Measurements from ENCODE around the gene ATP6V1C2. TPM values are rescaled to one million over a fixed set of nuclear protein-coding genes. Genes with fewer than 3 reads are reported as not detected.
"Not testable (repeated sequence)": the region's sequence is repeated elsewhere in the genome, so short reads cannot be mapped to it uniquely, and the experiment has no call there.

Gene ATP6V1C2
- total RNA-seq, 1 donor: not detected

- no peak for TF ChIP-seq CTCF (IDR thresholded peaks at IDR 0.05; ENCODE audit: insufficient read depth, low read length)
- no peak for DNase-seq (ENCODE audit: low read depth)
- no peak overlapping the region for H3K4me3 ChIP-seq (ENCODE audit: low read depth, low read length)
Observed at GRCh38 chr2:10795508-10796046, 74.1 kb downstream of the ATP6V1C2 start.

GRCh38 chr2:10796703-10797102 is 75.3 kb downstream of the ATP6V1C2 start:
- no peak for TF ChIP-seq CTCF (IDR thresholded peaks at IDR 0.05; ENCODE audit: insufficient read depth, low read length)
- no peak overlapping the region for H3K4me3 ChIP-seq (ENCODE audit: low read depth, low read length)
- no peak for DNase-seq (ENCODE audit: low read depth)

GRCh38 chr2:10798783-10799182 is 77.4 kb downstream of the ATP6V1C2 start:
- no peak overlapping the region for H3K4me3 ChIP-seq (ENCODE audit: low read depth, low read length)
- TF ChIP-seq CTCF (IDR thresholded peaks at IDR 0.05; ENCODE audit: insufficient read depth, low read length): no peak
- no peak for DNase-seq (ENCODE audit: low read depth)

GRCh38 chr2:10800163-10800562 is 78.7 kb downstream of the ATP6V1C2 start:
- TF ChIP-seq CTCF (IDR thresholded peaks at IDR 0.05; ENCODE audit: insufficient read depth, low read length): no peak
- no peak overlapping the region for H3K4me3 ChIP-seq (ENCODE audit: low read depth, low read length)
- no peak for DNase-seq (ENCODE audit: low read depth)

GRCh38 chr2:10802657-10803056 is 81.2 kb downstream of the ATP6V1C2 start:
- no peak overlapping the region for H3K4me3 ChIP-seq (ENCODE audit: low read depth, low read length)
- no peak for DNase-seq (ENCODE audit: low read depth)
- no peak for TF ChIP-seq CTCF (IDR thresholded peaks at IDR 0.05; ENCODE audit: insufficient read depth, low read length)

GRCh38 chr2:10805990-10806389 is 84.6 kb downstream of the ATP6V1C2 start:
- not testable (repeated sequence) for H3K4me3 ChIP-seq (ENCODE audit: low read depth, low read length); DNase-seq (ENCODE audit: low read depth)

GRCh38 chr2:10806543-10806942 is 85.1 kb downstream of the ATP6V1C2 start:
- no peak for DNase-seq (ENCODE audit: low read depth)
- no peak for TF ChIP-seq CTCF (IDR thresholded peaks at IDR 0.05; ENCODE audit: insufficient read depth, low read length)
- H3K4me3 ChIP-seq (ENCODE audit: low read depth, low read length): no peak overlapping the region

Data from fibroblast of the aortic adventitia (primary cell).